ENCODE results near the gene OR8D4. TPM values are rescaled to one million over a fixed set of nuclear protein-coding genes. Genes with fewer than 3 reads are reported as not detected.

Gene OR8D4
- total RNA-seq, 1 donor from 2014 or later, result not detected

Other genes starting within 250 kb of the OR8D4 start
- gene SCN3B, start 247.5 kb upstream of the OR8D4 start, total RNA-seq, result 1.2 TPM
- 5.6 TPM for gene ZNF202, start 160.5 kb upstream of the OR8D4 start, total RNA-seq
- gene OR6X1, start 147.6 kb upstream of the OR8D4 start, total RNA-seq, result not detected
- not detected for gene OR6M1, start 95.8 kb upstream of the OR8D4 start, total RNA-seq
- gene TMEM225, start 16.5 kb upstream of the OR8D4 start, total RNA-seq, result not detected
- not detected for gene OR4D5, start 37.5 kb downstream of the OR8D4 start, total RNA-seq
- not detected for gene OR6T1, start 41.7 kb downstream of the OR8D4 start, total RNA-seq
- gene OR10S1, start 75.6 kb downstream of the OR8D4 start, total RNA-seq, result not detected
- gene OR10G6, start 93.0 kb downstream of the OR8D4 start, total RNA-seq, result not detected
- not detected for gene OR10G4, start 110.8 kb downstream of the OR8D4 start, total RNA-seq
- not detected for gene OR10G9, start 120.8 kb downstream of the OR8D4 start, total RNA-seq
- gene OR10G8, start 124.6 kb downstream of the OR8D4 start, total RNA-seq, result not detected
- gene OR10G7, start 139.2 kb downstream of the OR8D4 start, total RNA-seq, result not detected
- gene VWA5A, start 213.3 kb downstream of the OR8D4 start, total RNA-seq, result 4.2 TPM